ENCODE measurements around the gene SYT12.

DNA sequence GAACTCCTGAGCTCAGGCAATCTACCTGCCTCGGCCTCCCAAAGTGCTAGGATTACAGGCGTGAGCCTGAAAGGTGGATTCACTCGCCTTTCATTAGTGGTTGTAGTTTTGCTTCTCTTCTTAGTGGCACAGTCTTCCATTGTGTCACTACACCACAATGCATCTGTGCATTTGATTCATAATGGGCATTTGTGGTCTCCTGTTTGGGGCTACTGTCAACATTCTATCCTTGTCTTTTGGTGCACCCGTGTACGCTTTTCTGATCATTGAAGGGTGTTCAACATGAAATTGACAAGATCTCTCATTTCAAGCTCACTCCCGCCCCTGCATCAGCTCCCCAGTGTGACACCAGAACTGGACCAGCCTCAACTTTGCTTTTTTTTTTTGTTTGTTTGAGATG lies 2.0 kb upstream of the SYT12 start:
- TF ChIP-seq SMC3 (IDR thresholded peaks at IDR 0.05; ENCODE audit: low read length), result no peak
- TF ChIP-seq CBX5 (CRISPR knock-in tag; IDR thresholded peaks at IDR 0.05; ENCODE audit: borderline replicate concordance), result no peak
- no peak for TF ChIP-seq NR2F1 (CRISPR knock-in tag; IDR thresholded peaks at IDR 0.05)
- no peak for TF ChIP-seq ATF7 (IDR thresholded peaks at IDR 0.05)
- TF ChIP-seq ATF7 (CRISPR knock-in tag; IDR thresholded peaks at IDR 0.05), result no peak
- no peak for TF ChIP-seq CHD4 (IDR thresholded peaks at IDR 0.05; ENCODE audit: borderline replicate concordance, low read length)
- TF ChIP-seq, protein P1, sequence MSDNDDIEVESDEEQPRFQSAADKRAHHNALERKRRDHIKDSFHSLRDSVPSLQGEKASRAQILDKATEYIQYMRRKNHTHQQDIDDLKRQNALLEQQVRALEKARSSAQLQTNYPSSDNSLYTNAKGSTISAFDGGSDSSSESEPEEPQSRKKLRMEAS (IDR thresholded peaks at IDR 0.05), result no peak
- no peak for TF ChIP-seq ZNF768 (CRISPR knock-in tag; IDR thresholded peaks at IDR 0.05)
- TF ChIP-seq, protein P2, sequence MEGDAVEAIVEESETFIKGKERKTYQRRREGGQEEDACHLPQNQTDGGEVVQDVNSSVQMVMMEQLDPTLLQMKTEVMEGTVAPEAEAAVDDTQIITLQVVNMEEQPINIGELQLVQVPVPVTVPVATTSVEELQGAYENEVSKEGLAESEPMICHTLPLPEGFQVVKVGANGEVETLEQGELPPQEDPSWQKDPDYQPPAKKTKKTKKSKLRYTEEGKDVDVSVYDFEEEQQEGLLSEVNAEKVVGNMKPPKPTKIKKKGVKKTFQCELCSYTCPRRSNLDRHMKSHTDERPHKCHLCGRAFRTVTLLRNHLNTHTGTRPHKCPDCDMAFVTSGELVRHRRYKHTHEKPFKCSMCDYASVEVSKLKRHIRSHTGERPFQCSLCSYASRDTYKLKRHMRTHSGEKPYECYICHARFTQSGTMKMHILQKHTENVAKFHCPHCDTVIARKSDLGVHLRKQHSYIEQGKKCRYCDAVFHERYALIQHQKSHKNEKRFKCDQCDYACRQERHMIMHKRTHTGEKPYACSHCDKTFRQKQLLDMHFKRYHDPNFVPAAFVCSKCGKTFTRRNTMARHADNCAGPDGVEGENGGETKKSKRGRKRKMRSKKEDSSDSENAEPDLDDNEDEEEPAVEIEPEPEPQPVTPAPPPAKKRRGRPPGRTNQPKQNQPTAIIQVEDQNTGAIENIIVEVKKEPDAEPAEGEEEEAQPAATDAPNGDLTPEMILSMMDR (CRISPR knock-in tag; IDR thresholded peaks at IDR 0.05), result no peak

All from HepG2 (cell line).